ENCODE data around the gene ZCCHC17. TPM values are rescaled to one million over a fixed set of nuclear protein-coding genes. Genes with fewer than 3 reads are reported as not detected.
"Not testable (repeated sequence)": the region's sequence is repeated elsewhere in the genome, so short reads cannot be mapped to it uniquely, and the experiment has no call there.

The ZCCHC17 gene
- total RNA-seq, 1 experiment from 2014 or later = 48.8 TPM

DNA sequence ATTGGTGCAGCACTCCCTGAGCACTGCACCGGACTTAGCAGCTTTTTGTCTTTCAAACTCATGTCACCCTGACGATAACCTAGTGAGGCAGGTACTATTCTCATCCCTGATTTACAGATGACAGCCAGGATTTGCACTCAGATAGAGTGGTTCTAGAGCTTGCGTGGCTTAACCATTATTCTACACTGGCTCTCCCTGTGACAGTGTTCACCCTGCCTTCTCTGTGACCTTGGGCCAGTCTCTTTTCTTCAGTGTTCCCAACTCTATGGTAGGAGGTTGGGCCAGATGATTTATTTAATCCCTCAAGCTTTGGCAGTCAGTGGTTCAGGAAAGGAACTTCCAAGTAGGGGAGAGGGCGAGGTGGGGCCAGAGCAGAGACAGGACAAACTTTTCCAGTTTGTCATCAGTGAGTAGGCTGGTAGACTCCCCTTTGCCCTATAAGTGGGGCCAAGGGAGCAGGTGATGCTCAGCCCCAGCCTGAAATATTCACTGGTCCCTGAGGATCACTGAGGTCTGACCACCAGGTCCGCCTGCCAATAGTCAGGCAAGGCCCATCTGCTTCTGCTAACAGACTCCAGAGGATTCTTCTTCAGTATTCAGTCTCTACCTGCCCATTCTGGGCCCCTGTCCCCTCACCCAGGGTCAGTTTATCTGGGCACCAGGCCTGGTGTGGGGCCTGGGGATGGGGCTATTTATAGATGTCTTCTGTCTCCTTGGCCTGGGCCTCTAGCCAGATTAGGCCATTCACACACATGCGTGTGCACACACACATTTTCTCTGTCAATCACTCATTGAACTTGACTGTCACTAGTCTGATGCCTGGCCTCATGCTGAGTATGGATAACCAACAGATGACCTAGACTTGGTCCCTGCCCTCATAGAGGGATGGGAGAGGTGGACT is 84.8 kb downstream of the ZCCHC17 start:
- no peak for DNase-seq (ENCODE audit: low spot score)
- no peak overlapping the region for H3K27ac ChIP-seq (ENCODE audit: low read depth, low read length, poor library complexity, severe bottlenecking)
- no TSS peak for BruUV-seq (replicated peaks)
- no peak for TF ChIP-seq EZH2 (IDR thresholded peaks at IDR 0.05; ENCODE audit: borderline replicate concordance, low read depth, low read length, poor library complexity, severe bottlenecking)
- TF ChIP-seq, protein P1, sequence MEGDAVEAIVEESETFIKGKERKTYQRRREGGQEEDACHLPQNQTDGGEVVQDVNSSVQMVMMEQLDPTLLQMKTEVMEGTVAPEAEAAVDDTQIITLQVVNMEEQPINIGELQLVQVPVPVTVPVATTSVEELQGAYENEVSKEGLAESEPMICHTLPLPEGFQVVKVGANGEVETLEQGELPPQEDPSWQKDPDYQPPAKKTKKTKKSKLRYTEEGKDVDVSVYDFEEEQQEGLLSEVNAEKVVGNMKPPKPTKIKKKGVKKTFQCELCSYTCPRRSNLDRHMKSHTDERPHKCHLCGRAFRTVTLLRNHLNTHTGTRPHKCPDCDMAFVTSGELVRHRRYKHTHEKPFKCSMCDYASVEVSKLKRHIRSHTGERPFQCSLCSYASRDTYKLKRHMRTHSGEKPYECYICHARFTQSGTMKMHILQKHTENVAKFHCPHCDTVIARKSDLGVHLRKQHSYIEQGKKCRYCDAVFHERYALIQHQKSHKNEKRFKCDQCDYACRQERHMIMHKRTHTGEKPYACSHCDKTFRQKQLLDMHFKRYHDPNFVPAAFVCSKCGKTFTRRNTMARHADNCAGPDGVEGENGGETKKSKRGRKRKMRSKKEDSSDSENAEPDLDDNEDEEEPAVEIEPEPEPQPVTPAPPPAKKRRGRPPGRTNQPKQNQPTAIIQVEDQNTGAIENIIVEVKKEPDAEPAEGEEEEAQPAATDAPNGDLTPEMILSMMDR (conservative IDR thresholded peaks at IDR 0.05; ENCODE audit: low read depth, low read length) = no peak
- H3K36me3 ChIP-seq (ENCODE audit: insufficient read depth, low read length, poor library complexity, severe bottlenecking) = no peaks in the 10 kb centered on the region
- H3K4me1 ChIP-seq (ENCODE audit: insufficient read depth, low read length, poor library complexity, severe bottlenecking) = no peaks in the 10 kb centered on the region
- intact Hi-C loops (cut with micrococcal nuclease; ENCODE audit: unreplicated experiment) = no loop called here
- H3K27me3 ChIP-seq (replicated peaks; ENCODE audit: insufficient read depth, low read depth, low read length, poor library complexity) = no peaks in the 10 kb centered on the region
- CTCF ChIA-PET = no interaction called here
- no peak overlapping the region for H3K4me3 ChIP-seq (ENCODE audit: low read depth, low read length, poor library complexity, severe bottlenecking)
- no peaks in the 10 kb centered on the region for H3K9me3 ChIP-seq (ENCODE audit: low read depth, low read length, poor library complexity, severe bottlenecking)
- POLR2A ChIA-PET (ENCODE audit: low non-redundant PET) = no interaction called here

DNA sequence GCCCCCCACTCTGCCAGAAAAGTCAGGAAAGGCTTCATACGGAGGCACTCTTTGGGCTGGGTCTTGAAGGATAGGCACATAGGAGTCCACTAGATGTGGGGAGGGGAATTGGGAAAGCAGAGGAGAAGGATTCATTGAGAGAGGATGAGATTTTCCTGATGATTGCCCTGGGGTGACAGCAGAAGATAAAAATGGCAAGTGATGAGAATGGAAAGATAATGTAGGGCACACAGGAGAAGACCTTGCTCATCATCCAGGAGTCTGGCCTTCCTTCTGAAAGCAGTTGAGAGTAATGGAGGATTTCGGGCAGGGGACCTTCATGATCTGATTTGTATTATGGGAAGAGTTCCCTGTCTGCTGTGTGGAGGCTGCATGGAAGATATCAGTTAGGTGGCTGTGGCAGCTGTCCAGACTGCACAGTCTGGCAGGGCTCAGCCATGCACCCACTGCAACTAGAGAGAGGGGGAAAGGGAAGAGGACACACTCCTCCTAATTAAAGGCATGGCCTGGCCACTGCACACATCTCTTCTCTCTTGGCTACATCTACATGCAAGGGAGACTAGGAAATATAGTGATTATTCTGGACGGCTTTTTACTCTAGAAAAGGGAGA is 85.7 kb downstream of the ZCCHC17 start:
- no peak for DNase-seq (ENCODE audit: low spot score)
- no peak overlapping the region for H3K4me3 ChIP-seq (ENCODE audit: low read depth, low read length, poor library complexity, severe bottlenecking)
- TF ChIP-seq EZH2 (IDR thresholded peaks at IDR 0.05; ENCODE audit: borderline replicate concordance, low read depth, low read length, poor library complexity, severe bottlenecking) = no peak
- TF ChIP-seq, protein P1 (conservative IDR thresholded peaks at IDR 0.05; ENCODE audit: low read depth, low read length) = no peak
- H3K27ac ChIP-seq (ENCODE audit: low read depth, low read length, poor library complexity, severe bottlenecking) = no peak overlapping the region
- BruUV-seq (replicated peaks) = no TSS peak
- H3K4me1 ChIP-seq (ENCODE audit: insufficient read depth, low read length, poor library complexity, severe bottlenecking) = no peaks in the 10 kb centered on the region
- ChIA-PET CTCF (no interaction called here), POLR2A (ENCODE audit: low non-redundant PET) (no interaction called here)
- intact Hi-C loops (cut with micrococcal nuclease; ENCODE audit: unreplicated experiment) = no loop called here
- no peaks in the 10 kb centered on the region for H3K27me3 ChIP-seq (replicated peaks; ENCODE audit: insufficient read depth, low read depth, low read length, poor library complexity)
- H3K36me3 ChIP-seq (ENCODE audit: insufficient read depth, low read length, poor library complexity, severe bottlenecking) = no peaks in the 10 kb centered on the region
- H3K9me3 ChIP-seq (ENCODE audit: low read depth, low read length, poor library complexity, severe bottlenecking) = no peaks in the 10 kb centered on the region

DNA sequence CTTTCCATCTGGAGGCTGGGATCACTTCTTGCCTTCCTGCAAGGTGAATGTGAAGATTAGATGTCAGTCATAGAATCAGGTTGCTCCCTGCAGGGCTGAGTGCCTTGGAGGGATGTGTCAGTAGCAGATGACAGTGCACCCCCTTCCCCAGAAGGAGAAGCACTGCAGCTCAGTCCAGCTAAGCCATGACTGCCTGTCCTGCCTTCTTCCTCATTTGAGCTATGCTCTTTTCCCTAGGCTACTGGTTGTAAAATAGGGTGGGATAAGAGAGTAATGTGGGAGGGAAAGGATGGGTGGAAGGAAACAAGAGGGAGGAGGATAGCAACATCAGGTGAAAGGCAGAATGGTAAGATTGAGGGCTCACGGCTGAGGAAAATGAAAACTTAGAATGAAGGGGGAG is 87.1 kb downstream of the ZCCHC17 start:
- no peaks in the 10 kb centered on the region for H3K4me1 ChIP-seq (ENCODE audit: insufficient read depth, low read length, poor library complexity, severe bottlenecking)
- no peak for DNase-seq (ENCODE audit: low spot score)
- H3K9me3 ChIP-seq (ENCODE audit: low read depth, low read length, poor library complexity, severe bottlenecking) = no peaks in the 10 kb centered on the region
- ChIA-PET CTCF (no interaction called here), POLR2A (ENCODE audit: low non-redundant PET) (interaction anchor here (0.6 kb wide), 1 partner anchor 330 kb away, joined by 3 read pairs; no protein-coding TSS in a partner anchor)
- H3K36me3 ChIP-seq (ENCODE audit: insufficient read depth, low read length, poor library complexity, severe bottlenecking) = no peaks in the 10 kb centered on the region
- intact Hi-C loops (cut with micrococcal nuclease; ENCODE audit: unreplicated experiment) = no loop called here
- no peaks in the 10 kb centered on the region for H3K27me3 ChIP-seq (replicated peaks; ENCODE audit: insufficient read depth, low read depth, low read length, poor library complexity)
- TF ChIP-seq, protein P1 (conservative IDR thresholded peaks at IDR 0.05; ENCODE audit: low read depth, low read length) = no peak
- TF ChIP-seq EZH2 (IDR thresholded peaks at IDR 0.05; ENCODE audit: borderline replicate concordance, low read depth, low read length, poor library complexity, severe bottlenecking) = no peak
- no peak overlapping the region for H3K27ac ChIP-seq (ENCODE audit: low read depth, low read length, poor library complexity, severe bottlenecking)
- H3K4me3 ChIP-seq (ENCODE audit: low read depth, low read length, poor library complexity, severe bottlenecking) = no peak overlapping the region
- BruUV-seq (replicated peaks) = no TSS peak

DNA sequence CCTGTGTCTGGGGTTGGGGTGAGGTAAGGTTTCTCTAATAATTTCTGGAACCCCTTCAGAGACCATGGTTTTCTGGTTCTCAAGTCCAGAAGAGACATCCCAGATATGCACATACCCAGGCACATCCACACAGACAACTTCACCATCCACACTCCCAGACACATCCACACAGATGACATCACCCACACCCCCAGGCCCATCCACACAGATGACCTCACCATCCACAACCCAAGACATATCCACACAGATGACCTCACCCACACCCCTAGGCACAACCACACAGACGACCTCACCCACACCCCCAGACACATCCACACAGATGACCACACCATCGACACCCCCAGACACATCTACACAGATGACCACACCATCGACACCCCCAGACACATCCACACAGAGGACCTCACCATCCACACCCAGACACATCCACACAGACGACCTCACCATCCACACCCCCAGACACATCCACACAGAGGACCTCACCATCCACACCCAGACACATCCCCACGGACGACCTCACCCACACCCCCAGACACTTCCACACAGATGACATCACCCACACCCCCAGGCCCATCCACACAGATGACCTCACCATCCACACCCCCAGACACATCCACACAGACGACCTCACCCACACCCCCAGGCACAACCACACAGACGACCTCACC is 89.9 kb downstream of the ZCCHC17 start:
- H3K36me3 ChIP-seq (ENCODE audit: insufficient read depth, low read length, poor library complexity, severe bottlenecking); CTCF ChIA-PET; H3K27ac ChIP-seq (ENCODE audit: low read depth, low read length, poor library complexity, severe bottlenecking); DNase-seq (ENCODE audit: low spot score); H3K9me3 ChIP-seq (ENCODE audit: low read depth, low read length, poor library complexity, severe bottlenecking); H3K4me3 ChIP-seq (ENCODE audit: low read depth, low read length, poor library complexity, severe bottlenecking); POLR2A ChIA-PET (ENCODE audit: low non-redundant PET); H3K27me3 ChIP-seq (replicated peaks; ENCODE audit: insufficient read depth, low read depth, low read length, poor library complexity); BruUV-seq (replicated peaks); H3K4me1 ChIP-seq (ENCODE audit: insufficient read depth, low read length, poor library complexity, severe bottlenecking); intact Hi-C loops (cut with micrococcal nuclease; ENCODE audit: unreplicated experiment): not testable (repeated sequence)
